ENCODE results near the gene TEX52. TPM values are rescaled to one million over a fixed set of nuclear protein-coding genes. Genes with fewer than 3 reads are reported as not detected.
A peak's percentile ranks its signal among the peaks of the same experiment; 100 is the strongest.

Gene TEX52
- total RNA-seq, 1 experiment from 2014 or later: not detected

DNA sequence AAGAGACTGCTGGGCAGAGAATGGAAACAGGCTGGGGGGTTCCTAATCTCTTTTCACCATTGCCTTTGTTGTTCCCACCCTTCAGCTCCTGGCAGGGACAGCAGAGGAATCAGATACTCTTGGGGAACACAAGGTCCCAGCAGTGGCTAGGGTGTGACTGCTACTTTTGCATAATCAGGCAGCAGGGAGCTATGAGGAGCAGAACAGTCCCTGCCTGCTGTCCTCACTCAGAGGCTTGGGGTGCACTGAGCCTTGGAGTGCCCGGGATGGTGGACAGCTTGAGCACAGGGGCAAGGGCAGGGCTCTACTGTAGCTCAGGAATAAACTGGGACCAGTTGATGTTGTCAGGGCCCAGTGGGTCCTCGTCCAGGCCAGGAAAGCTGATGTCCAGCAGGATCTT is 1.5 kb upstream of the TEX52 start:
- CTCF ChIA-PET: interaction anchor here (0.6 kb wide), 3 partner anchors 17 to 114 kb away, joined by 5 to 7 read pairs (median 5); no protein-coding TSS in a partner anchor
- no TSS peak for BruUV-seq (replicated peaks)

DNA sequence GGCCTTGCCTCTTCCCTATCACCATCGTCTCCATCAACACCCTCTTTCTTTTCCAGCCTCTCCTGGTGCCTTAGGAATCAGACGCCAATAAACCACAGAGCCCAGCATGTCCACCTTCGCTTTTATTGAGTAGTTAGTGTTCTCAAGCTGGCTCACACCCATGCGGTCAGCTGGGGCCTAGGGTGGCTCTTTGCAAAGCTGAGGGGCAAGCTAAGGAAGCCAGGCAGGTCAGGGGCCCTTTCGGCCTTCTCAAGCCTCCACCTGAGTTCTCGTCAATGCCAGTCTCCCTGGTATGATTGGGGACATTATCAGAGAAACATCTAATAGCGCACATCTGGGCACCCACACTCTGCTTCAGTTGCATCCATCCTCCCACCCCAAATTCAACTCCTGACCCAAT is 737 bp upstream of the TEX52 start:
- Histone ChIP-seq H3K4me2 (no peak overlapping the region), H3K36me3 (ENCODE audit: low read depth) (0 out of 2 replicates have a peak, but pooled peaks cover 3% of the 10 kb centered on the region), H3K9me2 (ENCODE audit: insufficient read depth) (no peaks in the 10 kb centered on the region), H3K27ac (no peak overlapping the region), H3F3A (ENCODE audit: insufficient read depth, low read depth) (peaks cover 6% of the 10 kb centered on the region), H3K4me3 (no peak overlapping the region), H4K20me1 (ENCODE audit: insufficient read depth) (no peaks in the 10 kb centered on the region), H3K27me3 (ENCODE audit: insufficient read depth, low read depth) (no peaks in the 10 kb centered on the region), H3K9me3 (ENCODE audit: insufficient read depth, low read depth) (no peaks in the 10 kb centered on the region), H2AFZ (no peak overlapping the region), H3K79me2 (ENCODE audit: low read depth) (no peaks in the 10 kb centered on the region), H3K4me1 (replicated peaks; ENCODE audit: insufficient read depth) (no peaks in the 10 kb centered on the region)
- CTCF ChIA-PET: interaction anchor here (0.6 kb wide), 1 partner anchor 18 kb away, joined by 5 read pairs; no protein-coding TSS in a partner anchor
- intact Hi-C loops (cut with micrococcal nuclease; ENCODE audit: unreplicated experiment): no loop called here
- no peak for DNase-seq
- POLR2A ChIA-PET (ENCODE audit: unreplicated experiment): no interaction called here
- TF ChIP-seq, protein P1, sequence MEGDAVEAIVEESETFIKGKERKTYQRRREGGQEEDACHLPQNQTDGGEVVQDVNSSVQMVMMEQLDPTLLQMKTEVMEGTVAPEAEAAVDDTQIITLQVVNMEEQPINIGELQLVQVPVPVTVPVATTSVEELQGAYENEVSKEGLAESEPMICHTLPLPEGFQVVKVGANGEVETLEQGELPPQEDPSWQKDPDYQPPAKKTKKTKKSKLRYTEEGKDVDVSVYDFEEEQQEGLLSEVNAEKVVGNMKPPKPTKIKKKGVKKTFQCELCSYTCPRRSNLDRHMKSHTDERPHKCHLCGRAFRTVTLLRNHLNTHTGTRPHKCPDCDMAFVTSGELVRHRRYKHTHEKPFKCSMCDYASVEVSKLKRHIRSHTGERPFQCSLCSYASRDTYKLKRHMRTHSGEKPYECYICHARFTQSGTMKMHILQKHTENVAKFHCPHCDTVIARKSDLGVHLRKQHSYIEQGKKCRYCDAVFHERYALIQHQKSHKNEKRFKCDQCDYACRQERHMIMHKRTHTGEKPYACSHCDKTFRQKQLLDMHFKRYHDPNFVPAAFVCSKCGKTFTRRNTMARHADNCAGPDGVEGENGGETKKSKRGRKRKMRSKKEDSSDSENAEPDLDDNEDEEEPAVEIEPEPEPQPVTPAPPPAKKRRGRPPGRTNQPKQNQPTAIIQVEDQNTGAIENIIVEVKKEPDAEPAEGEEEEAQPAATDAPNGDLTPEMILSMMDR (conservative IDR thresholded peaks at IDR 0.05): no peak
- BruUV-seq (replicated peaks): TSS peak; percentile 27

More for the DNA sequence above, 1.5 kb upstream of the TEX52 start:
- no peaks in the 10 kb centered on the region for H3K9me2 ChIP-seq (ENCODE audit: insufficient read depth)
- no peak overlapping the region for H3K4me2 ChIP-seq
- DNase-seq: no peak
- H3K79me2 ChIP-seq (ENCODE audit: low read depth): no peaks in the 10 kb centered on the region
- no peaks in the 10 kb centered on the region for H3K27me3 ChIP-seq (ENCODE audit: insufficient read depth, low read depth)
- TF ChIP-seq, protein P1 (conservative IDR thresholded peaks at IDR 0.05): no peak
- intact Hi-C loops (cut with micrococcal nuclease; ENCODE audit: unreplicated experiment): no loop called here
- H3K4me3 ChIP-seq: no peak overlapping the region
- no peak overlapping the region for H3K27ac ChIP-seq
- peaks cover 6% of the 10 kb centered on the region for H3F3A ChIP-seq (ENCODE audit: insufficient read depth, low read depth)
- no peak overlapping the region for H2AFZ ChIP-seq
- 0 out of 2 replicates have a peak, but pooled peaks cover 3% of the 10 kb centered on the region for H3K36me3 ChIP-seq (ENCODE audit: low read depth)
- H4K20me1 ChIP-seq (ENCODE audit: insufficient read depth): no peaks in the 10 kb centered on the region
- no peaks in the 10 kb centered on the region for H3K4me1 ChIP-seq (replicated peaks; ENCODE audit: insufficient read depth)
- POLR2A ChIA-PET (ENCODE audit: unreplicated experiment): no interaction called here
- no peaks in the 10 kb centered on the region for H3K9me3 ChIP-seq (ENCODE audit: insufficient read depth, low read depth)

DNA sequence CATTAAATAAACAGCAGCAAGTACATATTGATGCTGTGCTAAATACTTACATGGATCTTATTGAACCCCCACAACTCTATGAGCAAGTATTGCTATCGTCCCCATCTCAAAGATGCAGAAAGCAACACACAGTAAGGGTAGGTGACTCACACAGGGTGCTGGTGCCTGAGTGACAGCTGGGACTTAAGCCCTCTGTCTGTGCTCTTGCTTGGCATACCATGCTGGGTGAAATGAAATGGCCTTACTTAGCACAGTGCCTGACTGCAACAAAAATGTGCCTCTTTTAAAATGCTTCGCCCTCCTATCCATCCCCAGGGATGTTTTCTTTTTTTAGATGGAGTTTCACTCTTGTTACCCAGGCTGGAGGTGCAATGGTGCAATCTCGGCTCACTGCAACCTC is 788 bp downstream of the TEX52 start:
- Histone ChIP-seq H3K9me3 (ENCODE audit: insufficient read depth, low read depth) (no peaks in the 10 kb centered on the region), H3K27ac (no peak overlapping the region), H3F3A (ENCODE audit: insufficient read depth, low read depth) (peaks cover 6% of the 10 kb centered on the region), H2AFZ (no peak overlapping the region), H4K20me1 (ENCODE audit: insufficient read depth) (no peaks in the 10 kb centered on the region), H3K4me2 (no peak overlapping the region), H3K79me2 (ENCODE audit: low read depth) (no peaks in the 10 kb centered on the region), H3K27me3 (ENCODE audit: insufficient read depth, low read depth) (no peaks in the 10 kb centered on the region), H3K9me2 (ENCODE audit: insufficient read depth) (no peaks in the 10 kb centered on the region), H3K4me3 (no peak overlapping the region), H3K4me1 (replicated peaks; ENCODE audit: insufficient read depth) (no peaks in the 10 kb centered on the region), H3K36me3 (ENCODE audit: low read depth) (0 out of 2 replicates have a peak, but pooled peaks cover 3% of the 10 kb centered on the region)
- CTCF ChIA-PET: no interaction called here
- BruUV-seq (replicated peaks): no TSS peak
- DNase-seq: no peak
- POLR2A ChIA-PET (ENCODE audit: unreplicated experiment): no interaction called here
- intact Hi-C loops (cut with micrococcal nuclease; ENCODE audit: unreplicated experiment): no loop called here
- TF ChIP-seq, protein P1 (conservative IDR thresholded peaks at IDR 0.05): no peak
- TF ChIP-seq EZH2 (IDR thresholded peaks at IDR 0.05; ENCODE audit: low read depth): no peak
